Uterus (tissue), 2 donors: ENCODE measurements around the gene CDH13.

Experiments
- POLR2A ChIP-seq, 2 donors: fragments of 450-650 bp; IDR thresholded peaks; one replicate each; pipeline ENCODE4 v1.6.1; 2016; ENCODE audit warnings: antibody characterized with exemption in 2 of 2, mild to moderate bottlenecking in 1 of 2, moderate library complexity in 1 of 2
- TF ChIP-seq, protein P1 (sequence below), 4 experiments: fragments of 200-600 bp in 2 of 4; fragments of 450-650 bp in 2 of 4; sonication (generic) in 2 of 4; IDR thresholded peaks; one replicate each; pipeline ENCODE4 v1.5.1; 2016 to 2019; ENCODE audit warnings: antibody characterized with exemption in 4 of 4, mild to moderate bottlenecking in 2 of 4, moderate library complexity in 1 of 4

DNA sequence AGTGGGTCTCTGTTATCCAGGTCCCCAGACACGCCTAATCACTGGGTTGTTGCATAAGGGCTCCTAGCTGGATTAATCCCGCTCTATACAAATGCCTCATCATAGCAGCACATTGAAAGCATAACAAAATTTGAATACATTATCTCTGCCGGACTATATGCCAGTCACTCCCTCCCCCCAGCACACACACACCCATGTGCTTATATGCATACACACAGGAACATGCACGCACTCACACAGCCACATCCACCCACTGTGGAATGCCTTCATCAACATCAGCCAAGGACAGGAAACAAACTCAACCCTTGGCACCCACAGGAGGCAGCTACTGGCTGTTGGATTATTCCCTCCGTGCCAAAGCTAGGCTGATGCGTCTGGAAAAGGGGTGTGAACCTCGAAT, 3.5 kb upstream of the CDH13 start:
- TF ChIP-seq, protein P1, sequence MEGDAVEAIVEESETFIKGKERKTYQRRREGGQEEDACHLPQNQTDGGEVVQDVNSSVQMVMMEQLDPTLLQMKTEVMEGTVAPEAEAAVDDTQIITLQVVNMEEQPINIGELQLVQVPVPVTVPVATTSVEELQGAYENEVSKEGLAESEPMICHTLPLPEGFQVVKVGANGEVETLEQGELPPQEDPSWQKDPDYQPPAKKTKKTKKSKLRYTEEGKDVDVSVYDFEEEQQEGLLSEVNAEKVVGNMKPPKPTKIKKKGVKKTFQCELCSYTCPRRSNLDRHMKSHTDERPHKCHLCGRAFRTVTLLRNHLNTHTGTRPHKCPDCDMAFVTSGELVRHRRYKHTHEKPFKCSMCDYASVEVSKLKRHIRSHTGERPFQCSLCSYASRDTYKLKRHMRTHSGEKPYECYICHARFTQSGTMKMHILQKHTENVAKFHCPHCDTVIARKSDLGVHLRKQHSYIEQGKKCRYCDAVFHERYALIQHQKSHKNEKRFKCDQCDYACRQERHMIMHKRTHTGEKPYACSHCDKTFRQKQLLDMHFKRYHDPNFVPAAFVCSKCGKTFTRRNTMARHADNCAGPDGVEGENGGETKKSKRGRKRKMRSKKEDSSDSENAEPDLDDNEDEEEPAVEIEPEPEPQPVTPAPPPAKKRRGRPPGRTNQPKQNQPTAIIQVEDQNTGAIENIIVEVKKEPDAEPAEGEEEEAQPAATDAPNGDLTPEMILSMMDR (IDR thresholded peaks at IDR 0.05), result no peak
- TF ChIP-seq POLR2A (IDR thresholded peaks at IDR 0.05), result no peak
